Stimulated activated naive B cell treated with anti-CD40 and anti-IgM and Interleukin-4, amounts not matched to agents 10 μg/mL and 1 μg/mL and 100 μg/mL, for 72 hours (primary cell): ENCODE measurements around the gene ANGPTL7.

Experiments used
- ATAC-seq, 2 donors: fragments of 150-1000 bp; cut with Tn5 transposase; replicated peaks; 2 replicates each; pipeline ENCODE4 v1.10.0; 2021; ENCODE audit warnings: moderate library complexity in 1 of 2
- DNase-seq: peaks from one replicate; pipeline ENCODE4 v3.0.0; 2021
- H3K27ac Mint-ChIP-seq: one replicate; pipeline ENCODE4 v1.8.0; 2022; ENCODE audit warnings: mild to moderate bottlenecking, mixed read lengths
- H3K27me3 Mint-ChIP-seq, 2 donors: one replicate each; pipeline ENCODE4 v1.8.0; 2022; ENCODE audit warnings: mixed read lengths in 2 of 2
- H3K36me3 Mint-ChIP-seq, 2 donors: one replicate each; pipeline ENCODE4 v1.8.0; 2022; ENCODE audit warnings: mixed read lengths in 2 of 2, mild to moderate bottlenecking in 1 of 2
- H3K4me1 Mint-ChIP-seq, 2 donors: one replicate each; pipeline ENCODE4 v1.8.0; 2022; ENCODE audit warnings: mixed read lengths in 2 of 2, mild to moderate bottlenecking in 1 of 2
- H3K4me3 Mint-ChIP-seq, 2 donors: one replicate each; pipeline ENCODE4 v1.8.0; 2022; ENCODE audit warnings: mild to moderate bottlenecking in 2 of 2, mixed read lengths in 2 of 2, moderate library complexity in 1 of 2
- H3K9me3 Mint-ChIP-seq, 2 donors: one replicate each; pipeline ENCODE4 v1.8.0; 2022; ENCODE audit warnings: mixed read lengths in 2 of 2, mild to moderate bottlenecking in 1 of 2

ANGPTL7 gene

GRCh38 chr1:11188858-11189451, at the start of gene ANGPTL7:
Gene ANGPTL7 (plus strand): TSS chr1:11189355. CDS start chr1:11189580, 225 bp downstream.
- no peaks in the 10 kb centered on the region for H3K27me3 Mint-ChIP-seq
- no peaks in the 10 kb centered on the region for H3K9me3 Mint-ChIP-seq
- no peak for ATAC-seq
- H3K27ac Mint-ChIP-seq = no peak within 1 kb of the TSS
- peaks cover 26 to 45% of the 10 kb centered on the region in 2 donors for H3K36me3 Mint-ChIP-seq
- H3K4me3 Mint-ChIP-seq = no peak within 1 kb of the TSS
- DNase-seq = no peak
- H3K4me1 Mint-ChIP-seq = no peaks in the 10 kb centered on the region

DNA sequence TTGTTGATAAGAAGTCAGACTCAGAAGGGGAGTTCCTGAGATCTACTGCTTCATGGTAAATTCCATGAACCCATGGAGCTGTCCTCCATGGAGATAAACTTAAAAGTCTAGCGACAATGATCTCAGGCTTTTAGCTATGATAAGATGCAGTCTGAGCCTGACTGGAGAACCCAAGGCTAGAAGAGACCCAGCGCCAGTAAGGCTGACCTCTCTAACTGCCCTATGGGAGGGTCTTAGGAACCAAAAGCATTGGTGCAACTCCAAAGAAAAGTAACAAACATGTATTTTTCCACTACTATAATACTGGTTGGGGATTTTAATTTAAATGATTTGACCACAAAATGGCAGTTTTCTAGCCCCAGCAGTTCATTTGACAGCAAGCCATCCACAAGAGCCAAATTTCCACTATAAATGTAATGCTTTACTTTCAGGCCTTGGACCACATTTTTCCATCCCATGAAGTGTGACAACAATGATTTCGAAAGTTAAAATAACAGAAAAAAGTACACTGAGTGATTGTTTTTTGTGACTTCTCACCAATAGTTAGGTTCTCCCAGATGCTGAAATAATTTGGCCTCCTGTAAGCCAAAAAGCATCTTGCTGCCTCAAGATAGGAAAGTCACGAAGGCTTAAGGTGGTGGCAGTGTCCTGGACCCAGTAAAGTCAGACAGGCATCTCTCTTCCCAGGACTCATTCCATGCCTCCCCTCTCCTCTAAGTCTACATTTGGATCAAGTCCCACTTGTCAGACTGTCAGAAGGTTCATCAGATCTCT, 46.4 kb upstream of the ANGPTL7 start:
- no peak for ATAC-seq
- Mint-ChIP-seq H3K36me3 (peaks cover 23 to 47% of the 10 kb centered on the region in 2 donors), H3K4me1 (peaks cover 2 to 9% of the 10 kb centered on the region in 2 donors), H3K27me3 (no peaks in the 10 kb centered on the region), H3K27ac (no peak overlapping the region), H3K9me3 (no peaks in the 10 kb centered on the region), H3K4me3 (no peak overlapping the region)
- no peak for DNase-seq

DNA sequence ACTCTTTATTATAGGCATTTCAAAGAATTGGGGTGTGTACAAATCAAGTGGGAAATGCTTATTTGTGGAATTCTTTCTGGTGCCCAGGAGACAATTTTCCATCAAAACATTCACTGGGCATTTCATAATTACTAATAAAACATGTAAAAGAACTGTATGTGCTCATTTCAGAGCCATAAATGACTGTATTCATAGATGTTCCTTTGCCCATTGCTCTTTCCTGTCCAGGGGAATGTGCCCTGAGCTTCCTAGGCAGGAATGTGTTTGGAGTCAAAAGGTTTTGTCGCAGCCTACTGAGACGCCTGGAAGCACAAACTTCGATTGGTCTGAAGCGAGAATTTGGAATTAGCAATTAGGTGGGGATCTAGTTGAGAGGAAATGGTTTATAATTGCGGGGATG, 45.8 kb upstream of the ANGPTL7 start:
- H3K27ac Mint-ChIP-seq = no peak overlapping the region
- DNase-seq (no peak), ATAC-seq (no peak)
- no peak overlapping the region for H3K4me3 Mint-ChIP-seq
- no peaks in the 10 kb centered on the region for H3K9me3 Mint-ChIP-seq
- H3K4me1 Mint-ChIP-seq = peaks cover 2 to 9% of the 10 kb centered on the region in 2 donors
- peaks cover 22 to 47% of the 10 kb centered on the region in 2 donors for H3K36me3 Mint-ChIP-seq
- no peaks in the 10 kb centered on the region for H3K27me3 Mint-ChIP-seq

- H3K36me3 Mint-ChIP-seq = peaks cover 18 to 42% of the 10 kb centered on the region in 2 donors
- peaks cover 2 to 9% of the 10 kb centered on the region in 2 donors for H3K4me1 Mint-ChIP-seq
- H3K27me3 Mint-ChIP-seq = no peaks in the 10 kb centered on the region
- ATAC-seq (no peak), DNase-seq (no peak)
- H3K9me3 Mint-ChIP-seq = no peaks in the 10 kb centered on the region
- H3K4me3 Mint-ChIP-seq = no peak overlapping the region
- H3K27ac Mint-ChIP-seq = no peak overlapping the region
Observed at GRCh38 chr1:11143907-11144306, 45.2 kb upstream of the ANGPTL7 start.

DNA sequence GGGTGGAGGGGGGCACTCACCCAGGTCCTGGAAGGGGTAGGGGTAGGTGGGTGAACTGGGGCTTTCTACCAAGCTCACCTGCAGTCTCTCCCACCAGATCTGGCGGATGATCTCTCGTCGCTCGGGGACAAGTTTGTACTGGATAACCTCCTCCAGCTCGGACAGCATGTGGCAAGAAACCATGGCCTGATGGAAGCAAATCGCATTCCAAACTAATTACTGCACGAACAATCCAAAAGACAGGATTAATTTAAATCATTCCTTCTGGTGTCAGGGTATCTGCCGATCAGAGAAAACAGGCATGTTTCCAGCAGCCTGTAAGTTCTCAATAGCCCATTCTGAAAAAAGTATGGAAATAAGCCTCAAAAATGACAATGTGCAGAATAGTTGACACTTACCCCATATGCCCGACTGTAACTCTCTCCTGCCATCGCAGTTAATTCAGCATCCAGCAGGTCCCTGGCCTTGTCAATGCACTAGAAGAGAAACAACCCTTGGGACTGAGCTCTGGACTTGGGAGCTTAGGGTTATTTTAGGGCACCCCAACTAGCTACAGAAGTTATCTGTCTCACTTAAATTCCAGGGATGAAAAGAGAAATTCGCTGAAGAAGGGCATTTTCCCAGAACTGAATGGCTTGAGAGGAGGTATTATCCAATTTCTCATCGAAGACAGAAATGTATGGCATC, 44.4 kb upstream of the ANGPTL7 start:
- Mint-ChIP-seq H3K9me3 (no peaks in the 10 kb centered on the region), H3K36me3 (peaks cover 20 to 41% of the 10 kb centered on the region in 2 donors), H3K4me1 (peaks cover 2 to 9% of the 10 kb centered on the region in 2 donors), H3K27me3 (no peaks in the 10 kb centered on the region), H3K4me3 (no peak overlapping the region), H3K27ac (no peak overlapping the region)
- no peak for DNase-seq
- ATAC-seq = no peak

DNA sequence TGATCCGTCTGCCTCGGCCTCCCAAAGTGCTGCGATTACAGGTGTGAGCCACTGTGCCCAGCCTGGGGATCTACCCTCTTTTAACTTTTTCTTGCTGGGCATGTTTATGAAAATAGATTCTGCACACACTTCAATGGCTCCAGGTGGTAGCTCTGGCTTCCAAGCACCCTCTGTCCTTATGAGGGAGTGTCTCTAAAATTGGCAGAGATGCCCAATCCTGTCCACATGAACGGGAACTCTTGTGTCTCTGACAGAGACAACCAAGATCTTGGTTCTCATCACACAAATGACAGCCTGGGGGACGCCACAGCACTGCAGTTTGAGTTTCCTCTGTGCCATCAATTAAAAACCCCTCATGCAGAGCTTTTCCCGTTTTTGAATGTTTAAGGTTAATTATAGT, 43.4 kb upstream of the ANGPTL7 start:
- peaks cover 23 to 49% of the 10 kb centered on the region in 2 donors for H3K36me3 Mint-ChIP-seq
- DNase-seq = no peak
- no peak overlapping the region for H3K4me3 Mint-ChIP-seq

DNA sequence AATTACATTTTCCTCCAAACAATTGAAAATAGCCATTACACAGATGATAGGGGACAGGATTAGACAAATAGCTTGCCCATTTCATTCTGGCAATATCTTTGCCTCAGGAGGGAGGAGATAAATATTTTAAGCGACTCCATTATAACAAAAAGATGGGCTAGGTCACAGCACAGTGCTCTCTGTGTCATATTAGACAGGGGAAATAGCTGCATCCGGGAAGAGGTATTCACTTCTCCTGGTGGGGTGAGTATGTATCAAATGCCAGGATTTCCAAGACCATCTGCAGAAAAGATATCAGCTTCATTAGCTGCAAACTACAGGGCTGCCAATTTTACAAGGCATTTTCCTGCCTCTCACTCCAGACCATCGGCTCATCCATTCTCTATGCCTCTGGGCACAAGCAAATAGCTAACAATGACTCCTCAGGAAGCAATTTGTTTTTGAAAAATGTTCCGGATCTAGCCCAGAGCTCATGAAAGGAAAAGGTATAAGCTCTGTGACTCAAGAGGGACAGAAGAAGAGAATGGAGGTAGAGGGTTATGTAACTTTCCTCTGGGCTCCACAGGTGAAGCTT, 41.9 kb upstream of the ANGPTL7 start:
- Mint-ChIP-seq H3K9me3 (no peaks in the 10 kb centered on the region), H3K27me3 (no peaks in the 10 kb centered on the region), H3K27ac (no peak overlapping the region), H3K36me3 (peaks cover 29 to 57% of the 10 kb centered on the region in 2 donors), H3K4me3 (no peak overlapping the region), H3K4me1 (peaks cover 4 to 9% of the 10 kb centered on the region in 2 donors)
- DNase-seq (no peak), ATAC-seq (no peak)

More for the DNA sequence above, 43.4 kb upstream of the ANGPTL7 start:
- Mint-ChIP-seq H3K27me3 (no peaks in the 10 kb centered on the region), H3K9me3 (no peaks in the 10 kb centered on the region), H3K27ac (no peak overlapping the region), H3K4me1 (peaks cover 2 to 9% of the 10 kb centered on the region in 2 donors)
- ATAC-seq = no peak

DNA sequence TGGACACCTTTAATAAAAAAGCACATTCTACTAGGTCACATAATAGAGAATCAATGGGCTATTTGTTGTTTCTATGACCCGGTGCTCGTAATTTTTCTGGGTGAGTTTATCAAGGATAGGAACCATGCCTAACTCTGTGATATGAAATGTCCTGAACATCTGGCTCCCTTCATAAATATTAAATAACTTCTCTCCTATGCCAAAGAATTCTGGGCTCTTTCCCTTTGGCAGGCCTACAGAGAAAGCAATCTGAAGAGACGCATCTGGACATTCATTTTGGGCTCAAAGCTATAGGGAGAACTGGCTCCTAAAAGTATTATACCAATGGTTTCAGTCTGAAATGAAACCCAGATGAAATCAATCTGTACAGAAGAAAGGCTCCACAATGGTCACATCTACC, 38.8 kb upstream of the ANGPTL7 start:
- no peak for ATAC-seq
- DNase-seq = no peak
- Mint-ChIP-seq H3K27ac (no peak overlapping the region), H3K4me1 (peaks cover 0 to 2% of the 10 kb centered on the region in 2 donors), H3K27me3 (no peaks in the 10 kb centered on the region), H3K4me3 (no peak overlapping the region), H3K36me3 (peaks cover 26 to 51% of the 10 kb centered on the region in 2 donors), H3K9me3 (no peaks in the 10 kb centered on the region)

GRCh38 chr1:11151114-11151513, 38.0 kb upstream of the ANGPTL7 start:
- Mint-ChIP-seq H3K27ac (no peak overlapping the region), H3K9me3 (no peaks in the 10 kb centered on the region), H3K4me3 (no peak overlapping the region), H3K4me1 (peaks cover 0 to 2% of the 10 kb centered on the region in 2 donors), H3K27me3 (no peaks in the 10 kb centered on the region), H3K36me3 (peaks cover 29 to 52% of the 10 kb centered on the region in 2 donors)
- DNase-seq (no peak), ATAC-seq (peak in 1 of 2 donors; percentile 80)

- DNase-seq (no peak), ATAC-seq (no peak)
- Mint-ChIP-seq H3K27ac (no peak overlapping the region), H3K4me3 (no peak overlapping the region), H3K36me3 (peaks cover 36 to 56% of the 10 kb centered on the region in 2 donors), H3K27me3 (no peaks in the 10 kb centered on the region), H3K4me1 (peaks cover 6 to 8% of the 10 kb centered on the region in 2 donors), H3K9me3 (no peaks in the 10 kb centered on the region)
Observed at GRCh38 chr1:11151826-11152612, 37.1 kb upstream of the ANGPTL7 start.

DNA sequence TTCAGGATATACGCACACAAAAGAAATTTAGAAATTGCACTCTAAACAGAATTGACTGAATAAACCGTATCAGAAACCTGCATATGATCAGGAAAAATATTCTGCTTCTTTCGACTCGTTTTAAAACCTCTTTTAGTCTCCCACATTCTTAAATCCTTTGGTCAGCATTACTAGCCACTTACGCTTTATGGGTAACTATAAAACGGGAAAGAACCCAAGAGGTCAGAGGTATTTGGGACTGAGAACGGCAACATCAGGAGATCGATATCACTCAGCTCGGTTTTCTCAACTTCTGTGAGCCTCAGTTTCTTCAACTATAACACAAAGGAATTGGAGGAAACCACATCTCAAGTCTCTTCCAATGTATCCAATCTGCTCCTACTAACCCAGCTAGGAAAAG, 36.4 kb upstream of the ANGPTL7 start:
- no peaks in the 10 kb centered on the region for H3K9me3 Mint-ChIP-seq
- no peaks in the 10 kb centered on the region for H3K27me3 Mint-ChIP-seq
- no peak for ATAC-seq
- peaks cover 37 to 56% of the 10 kb centered on the region in 2 donors for H3K36me3 Mint-ChIP-seq
- H3K27ac Mint-ChIP-seq = no peak overlapping the region
- DNase-seq = no peak
- no peak overlapping the region for H3K4me3 Mint-ChIP-seq
- H3K4me1 Mint-ChIP-seq = peaks cover 10 to 13% of the 10 kb centered on the region in 2 donors

GRCh38 chr1:11153184-11153583, 36.0 kb upstream of the ANGPTL7 start:
- Mint-ChIP-seq H3K27me3 (no peaks in the 10 kb centered on the region), H3K9me3 (no peaks in the 10 kb centered on the region), H3K4me1 (peaks cover 15 to 17% of the 10 kb centered on the region in 2 donors), H3K27ac (no peak overlapping the region), H3K36me3 (peaks cover 40 to 52% of the 10 kb centered on the region in 2 donors), H3K4me3 (no peak overlapping the region)
- ATAC-seq (no peak), DNase-seq (no peak)

- Mint-ChIP-seq H3K4me1 (peaks cover 15 to 24% of the 10 kb centered on the region in 2 donors), H3K9me3 (no peaks in the 10 kb centered on the region), H3K4me3 (no peak overlapping the region), H3K27ac (no peak overlapping the region), H3K36me3 (peaks cover 43 to 50% of the 10 kb centered on the region in 2 donors), H3K27me3 (no peaks in the 10 kb centered on the region)
- DNase-seq (no peak), ATAC-seq (no peak)
Observed at GRCh38 chr1:11156441-11156840, 32.7 kb upstream of the ANGPTL7 start.

- Mint-ChIP-seq H3K4me1 (peaks cover 15 to 24% of the 10 kb centered on the region in 2 donors), H3K27me3 (no peaks in the 10 kb centered on the region), H3K27ac (no peak overlapping the region), H3K36me3 (peaks cover 44 to 53% of the 10 kb centered on the region in 2 donors), H3K9me3 (no peaks in the 10 kb centered on the region), H3K4me3 (no peak overlapping the region)
- ATAC-seq = no peak
- no peak for DNase-seq
Observed at GRCh38 chr1:11156963-11157362, 32.2 kb upstream of the ANGPTL7 start.
